CD4-positive, alpha-beta T cell treated with Interleukin-12 subunit alpha and Interleukin-12 subunit beta, for 1 hour (primary cell): ENCODE data around the gene GFRA4.

Experiments
- DNase-seq: peaks from one replicate; pipeline ENCODE4 v3.0.0-alpha.2; 2020

The GFRA4 gene

GRCh38 chr20:3693376-3693775 is 30.2 kb upstream of the GFRA4 start:
- no peak for DNase-seq

GRCh38 chr20:3692706-3693294 is 29.6 kb upstream of the GFRA4 start:
- DNase-seq = no peak

GRCh38 chr20:3691897-3692296 is 28.7 kb upstream of the GFRA4 start:
- DNase-seq = no peak

GRCh38 chr20:3691306-3691705 is 28.1 kb upstream of the GFRA4 start:
- DNase-seq = no peak

GRCh38 chr20:3690413-3690812 is 27.2 kb upstream of the GFRA4 start:
- no peak for DNase-seq

GRCh38 chr20:3689978-3690377 is 26.8 kb upstream of the GFRA4 start:
- no peak for DNase-seq

- DNase-seq = no peak
Measured at GRCh38 chr20:3687655-3688054, 24.5 kb upstream of the GFRA4 start.

GRCh38 chr20:3686867-3687321 is 23.7 kb upstream of the GFRA4 start:
- no peak for DNase-seq

- no peak for DNase-seq
Measured at GRCh38 chr20:3686421-3686820, 23.2 kb upstream of the GFRA4 start.

GRCh38 chr20:3685341-3685740 is 22.1 kb upstream of the GFRA4 start:
- no peak for DNase-seq

GRCh38 chr20:3681931-3682781 is 19.0 kb upstream of the GFRA4 start, which contains the start of gene ADAM33:
ADAM33 (minus strand) TSS chr20:3682010; CDS start chr20:3682004, 6 bp downstream.
- DNase-seq = no peak

GRCh38 chr20:3681352-3681930 is 18.2 kb upstream of the GFRA4 start:
- DNase-seq = no peak

GRCh38 chr20:3680701-3681351 is 17.6 kb upstream of the GFRA4 start:
- no peak for DNase-seq

- no peak for DNase-seq
Measured at GRCh38 chr20:3679749-3680700, 16.8 kb upstream of the GFRA4 start.

GRCh38 chr20:3678856-3679720 is 15.9 kb upstream of the GFRA4 start:
- no peak for DNase-seq

- no peak for DNase-seq
Measured at GRCh38 chr20:3678198-3678597, 15.0 kb upstream of the GFRA4 start.

- DNase-seq = no peak
Measured at GRCh38 chr20:3677733-3678132, 14.5 kb upstream of the GFRA4 start.

GRCh38 chr20:3674995-3675900 is 12.0 kb upstream of the GFRA4 start:
- no peak for DNase-seq

- DNase-seq = no peak
Measured at GRCh38 chr20:3674447-3674846, 11.2 kb upstream of the GFRA4 start.
